Endometrial microvascular endothelial cells (primary cell): ENCODE measurements around the gene CHCHD6. TPM values are rescaled to one million over a fixed set of nuclear protein-coding genes. Genes with fewer than 3 reads are reported as not detected.

Experiments used
- in situ Hi-C: cut with HindIII; loops from 2 replicates; pipeline ENCODE4 v1.10.0; 2017; ENCODE audit warnings: low sequenced_read_pairs, low pct_unique_long_range_greater_than_20kb; ENCODE audit errors: inconsistent ontology term
- total RNA-seq: library from RNA; depleted of rRNA; stranded (reverse); fragments of >200 nt; gene quantifications from one replicate; pipeline ENCODE4 v1.2.3, GENCODE V29; 2015; ENCODE audit errors: inconsistent ontology term

Gene CHCHD6
- total RNA-seq, 1 donor from 2014 or later: 18.3 TPM

GRCh38 chr3:126867190-126867862, 163.3 kb downstream of the CHCHD6 start:
- in situ Hi-C loops: no loop called here

GRCh38 chr3:126867863-126868200, 163.8 kb downstream of the CHCHD6 start:
- in situ Hi-C loops: no loop called here

- in situ Hi-C loops: no loop called here
Observed at GRCh38 chr3:126870608-126871210, 166.7 kb downstream of the CHCHD6 start.

GRCh38 chr3:126872701-126873342, 168.8 kb downstream of the CHCHD6 start:
- in situ Hi-C loops: no loop called here

- in situ Hi-C loops: no loop called here
Observed at GRCh38 chr3:126873416-126873815, 169.4 kb downstream of the CHCHD6 start.

- in situ Hi-C loops: no loop called here
Observed at GRCh38 chr3:126878664-126879063, 174.6 kb downstream of the CHCHD6 start.

- in situ Hi-C loops: no loop called here
Observed at GRCh38 chr3:126880901-126881300, 176.9 kb downstream of the CHCHD6 start.

- in situ Hi-C loops: no loop called here
Observed at GRCh38 chr3:126881861-126882260, 177.8 kb downstream of the CHCHD6 start.

GRCh38 chr3:126883241-126883640, 179.2 kb downstream of the CHCHD6 start:
- in situ Hi-C loops: no loop called here

GRCh38 chr3:126885425-126885824, 181.4 kb downstream of the CHCHD6 start:
- in situ Hi-C loops: no loop called here

GRCh38 chr3:126886217-126886616, 182.2 kb downstream of the CHCHD6 start:
- in situ Hi-C loops: no loop called here

GRCh38 chr3:126887686-126888085, 183.6 kb downstream of the CHCHD6 start:
- in situ Hi-C loops: no loop called here

- in situ Hi-C loops: no loop called here
Observed at GRCh38 chr3:126888186-126888760, 184.2 kb downstream of the CHCHD6 start.

GRCh38 chr3:126889276-126890201, 185.5 kb downstream of the CHCHD6 start:
- in situ Hi-C loops: no loop called here

- in situ Hi-C loops: no loop called here
Observed at GRCh38 chr3:126891141-126891540, 187.1 kb downstream of the CHCHD6 start.

GRCh38 chr3:126891791-126892190, 187.8 kb downstream of the CHCHD6 start:
- in situ Hi-C loops: no loop called here

- in situ Hi-C loops: no loop called here
Observed at GRCh38 chr3:126893651-126894050, 189.6 kb downstream of the CHCHD6 start.

- in situ Hi-C loops: no loop called here
Observed at GRCh38 chr3:126894475-126894874, 190.4 kb downstream of the CHCHD6 start.
